NB4 (cell line): Measurements from ENCODE around the gene UGT1A4.

Source experiments
- CTCF ChIP-seq: IDR thresholded peaks from one replicate; pipeline ENCODE4 v1.5.1; 2012; ENCODE audit warnings: low read depth, low read length
- MAX ChIP-seq: IDR thresholded peaks from 2 replicates; pipeline ENCODE4 v1.6.1; 2011; ENCODE audit warnings: low read depth, low read length
- MYC ChIP-seq: IDR thresholded peaks from 2 replicates; pipeline ENCODE4 v1.6.1; 2011; ENCODE audit warnings: low read depth, low read length
- POLR2A ChIP-seq: IDR thresholded peaks from 2 replicates; pipeline ENCODE4 v1.6.1; 2011; ENCODE audit warnings: mild to moderate bottlenecking; ENCODE audit not compliant: insufficient read length; ENCODE audit errors: extremely low read depth

- TF ChIP-seq CTCF, result no peak
- no peak for TF ChIP-seq POLR2A
- TF ChIP-seq MAX, result no peak
- TF ChIP-seq MYC, result no peak
Measured at GRCh38 chr2:233792720-233793119, 74.2 kb downstream of the UGT1A4 start.
